GM12801 (cell line): ENCODE results near the gene TNFRSF13B.

Source experiments
- CTCF ChIP-seq: IDR thresholded peaks from one replicate; pipeline ENCODE4 v1.5.1; 2011; ENCODE audit warnings: control low read depth; ENCODE audit not compliant: insufficient read length; ENCODE audit errors: extremely low read depth

Gene TNFRSF13B

GRCh38 chr17:16939606-16940115 lies 32.3 kb downstream of the TNFRSF13B start:
- TF ChIP-seq CTCF = no peak

GRCh38 chr17:16939208-16939576 lies 32.7 kb downstream of the TNFRSF13B start:
- TF ChIP-seq CTCF = no peak

- TF ChIP-seq CTCF = no peak
Measured at GRCh38 chr17:16938496-16939207, 33.3 kb downstream of the TNFRSF13B start.

- TF ChIP-seq CTCF = no peak
Measured at GRCh38 chr17:16938031-16938430, 33.9 kb downstream of the TNFRSF13B start.

GRCh38 chr17:16937431-16937830 lies 34.5 kb downstream of the TNFRSF13B start:
- no peak for TF ChIP-seq CTCF

GRCh38 chr17:16936536-16937310 lies 35.2 kb downstream of the TNFRSF13B start:
- no peak for TF ChIP-seq CTCF

- no peak for TF ChIP-seq CTCF
Measured at GRCh38 chr17:16935786-16936185, 36.1 kb downstream of the TNFRSF13B start.
